GM19324 (cell line): ENCODE results near the gene DNAJC3.
"Not testable (repeated sequence)": the region's sequence is repeated elsewhere in the genome, so short reads cannot be mapped to it uniquely, and the experiment has no call there.

Source experiments
- ATAC-seq: cut with Tn5 transposase; IDR thresholded peaks from one replicate; pipeline ENCODE4 v1.9.1; 2021; ENCODE audit warnings: mild to moderate bottlenecking, moderate library complexity; ENCODE audit not compliant: unreplicated experiment, low FRiP score

DNAJC3 gene

GRCh38 chr13:95676762-95677563, at the start of gene DNAJC3:
Gene DNAJC3, plus strand, starts transcription at chr13:95677139. Its CDS starts 117 bp downstream, at chr13:95677256.
- ATAC-seq = peak; percentile 99

- ATAC-seq = no peak
Measured at GRCh38 chr13:95627590-95627989, 49.3 kb upstream of the DNAJC3 start.

GRCh38 chr13:95628488-95628887, 48.5 kb upstream of the DNAJC3 start:
- ATAC-seq = no peak

GRCh38 chr13:95629071-95629470, 47.9 kb upstream of the DNAJC3 start:
- no peak for ATAC-seq

- ATAC-seq = no peak
Measured at GRCh38 chr13:95630593-95630992, 46.3 kb upstream of the DNAJC3 start.

- no peak for ATAC-seq
Measured at GRCh38 chr13:95636853-95637252, 40.1 kb upstream of the DNAJC3 start.

- no peak for ATAC-seq
Measured at GRCh38 chr13:95641291-95642027, 35.5 kb upstream of the DNAJC3 start.

- no peak for ATAC-seq
Measured at GRCh38 chr13:95642028-95642621, 34.8 kb upstream of the DNAJC3 start.

- ATAC-seq = no peak
Measured at GRCh38 chr13:95642999-95643398, 33.9 kb upstream of the DNAJC3 start.

- ATAC-seq = no peak
Measured at GRCh38 chr13:95643571-95643935, 33.4 kb upstream of the DNAJC3 start.

- peak; percentile 52 for ATAC-seq
Measured at GRCh38 chr13:95643936-95644598, 32.9 kb upstream of the DNAJC3 start.

GRCh38 chr13:95644601-95645052, 32.3 kb upstream of the DNAJC3 start, which contains the start of gene DZIP1:
Gene DZIP1, minus strand, starts transcription at chr13:95644706. Its CDS starts 2,677 bp downstream, at chr13:95642029.
- ATAC-seq = peak; percentile 60

GRCh38 chr13:95647321-95647720, 29.6 kb upstream of the DNAJC3 start:
- ATAC-seq = no peak

GRCh38 chr13:95650696-95651095, 26.2 kb upstream of the DNAJC3 start:
- ATAC-seq = no peak

GRCh38 chr13:95652244-95652764, 24.6 kb upstream of the DNAJC3 start:
- no peak for ATAC-seq

GRCh38 chr13:95652821-95653220, 24.1 kb upstream of the DNAJC3 start:
- ATAC-seq = no peak

GRCh38 chr13:95656386-95657015, 20.4 kb upstream of the DNAJC3 start:
- ATAC-seq = no peak

GRCh38 chr13:95659500-95659899, 17.4 kb upstream of the DNAJC3 start:
- no peak for ATAC-seq

GRCh38 chr13:95660981-95661581, 15.9 kb upstream of the DNAJC3 start:
- no peak for ATAC-seq

GRCh38 chr13:95667235-95667634, 9.7 kb upstream of the DNAJC3 start:
- not testable (repeated sequence) for ATAC-seq
